ENCODE data around the gene MDC1. TPM values are rescaled to one million over a fixed set of nuclear protein-coding genes. Genes with fewer than 3 reads are reported as not detected.
"Not testable (repeated sequence)": the region's sequence is repeated elsewhere in the genome, so short reads cannot be mapped to it uniquely, and the experiment has no call there.

Gene MDC1
- total and polyA plus RNA-seq, 5 donors from 2014 or later: 1.2 to 32.7 (median 4.8) TPM

GRCh38 chr6:30720738-30721197 is 3.7 kb upstream of the MDC1 start:
- H3K4me3 ChIP-seq (ENCODE audit: low read depth, low read length): peak overlapping the region; percentile 97

GRCh38 chr6:30719791-30720737 is 3.0 kb upstream of the MDC1 start, which contains the start of gene TUBB:
TSS of gene TUBB (plus strand) at chr6:30720352. CDS start at chr6:30720507, 155 bp downstream.
- Histone ChIP-seq H3K9me3 (ENCODE audit: control insufficient read depth in 2 of 2, low read length in 2 of 2) (no peaks in the 10 kb centered on the region), H3K36me3 (ENCODE audit: control insufficient read depth, insufficient read depth, low read length) (peaks cover 24% of the 10 kb centered on the region), H3K4me1 (ENCODE audit: control insufficient read depth, insufficient read depth, low read length, poor library complexity, severe bottlenecking) (peaks cover 49% of the 10 kb centered on the region), H3K27me3 (ENCODE audit: control insufficient read depth, insufficient read depth, low read length) (no peaks in the 10 kb centered on the region), H3K4me3 (ENCODE audit: low read depth, low read length) (peak within 1 kb of the TSS; percentile 97), H3K27ac (ENCODE audit: insufficient read depth, low read length, poor library complexity, severe bottlenecking) (peak within 1 kb of the TSS; percentile 94)
- peak within 1 kb of the TSS; percentile 98 to 99 (median 99) for H3K4me3 Mint-ChIP-seq
- H3K9me3 Mint-ChIP-seq: peaks cover 0 to 1% (median 0%) of the 10 kb centered on the region in 7 donors
- ATAC-seq (ENCODE audit: low read depth in 2 of 2): peak; percentile 64 to 65
- H3K27ac Mint-ChIP-seq: peak within 1 kb of the TSS; percentile 96 to 98 (median 97)
- peak; percentile 92 to 98 (median 94) for DNase-seq
- peaks cover 25% of the 10 kb centered on the region for H3K36me3 Mint-ChIP-seq
- H3K4me1 Mint-ChIP-seq: peaks cover 24 to 73% (median 54%) of the 10 kb centered on the region in 4 donors
- H3K27me3 Mint-ChIP-seq: peaks cover 9% of the 10 kb centered on the region

More at GRCh38 chr6:30720738-30721197, 3.7 kb upstream of the MDC1 start:
- H3K27me3 ChIP-seq (ENCODE audit: control insufficient read depth, insufficient read depth, low read length): no peaks in the 10 kb centered on the region
- Mint-ChIP-seq H3K36me3 (peaks cover 27% of the 10 kb centered on the region), H3K27ac (peak overlapping the region; percentile 96 to 98 (median 97)), H3K9me3 (peaks cover 0 to 1% (median 0%) of the 10 kb centered on the region in 7 donors), H3K27me3 (peaks cover 9% of the 10 kb centered on the region), H3K4me1 (peaks cover 26 to 75% (median 54%) of the 10 kb centered on the region in 4 donors), H3K4me3 (peak overlapping the region; percentile 98 to 99 (median 99))
- H3K27ac ChIP-seq (ENCODE audit: insufficient read depth, low read length, poor library complexity, severe bottlenecking): peak overlapping the region; percentile 94
- no peaks in the 10 kb centered on the region for H3K9me3 ChIP-seq (ENCODE audit: control insufficient read depth in 2 of 2, low read length in 2 of 2)
- peaks cover 31% of the 10 kb centered on the region for H3K36me3 ChIP-seq (ENCODE audit: control insufficient read depth, insufficient read depth, low read length)
- no peak for ATAC-seq (ENCODE audit: low read depth in 2 of 2)
- peaks cover 52% of the 10 kb centered on the region for H3K4me1 ChIP-seq (ENCODE audit: control insufficient read depth, insufficient read depth, low read length, poor library complexity, severe bottlenecking)
- peak; percentile 35 to 80 (median 64) for DNase-seq

- peaks cover 0 to 1% (median 0%) of the 10 kb centered on the region in 7 donors for H3K9me3 Mint-ChIP-seq
- ATAC-seq (ENCODE audit: low read depth in 2 of 2) (no peak), DNase-seq (no peak)
- no peaks in the 10 kb centered on the region for H3K9me3 ChIP-seq (ENCODE audit: control insufficient read depth in 2 of 2, low read length in 2 of 2)
- H3K27ac Mint-ChIP-seq: peak overlapping the region; percentile 96 to 98 (median 97)
- peaks cover 46% of the 10 kb centered on the region for H3K4me1 ChIP-seq (ENCODE audit: control insufficient read depth, insufficient read depth, low read length, poor library complexity, severe bottlenecking)
- peaks cover 22 to 71% (median 50%) of the 10 kb centered on the region in 4 donors for H3K4me1 Mint-ChIP-seq
- peaks cover 26% of the 10 kb centered on the region for H3K36me3 Mint-ChIP-seq
- H3K27me3 ChIP-seq (ENCODE audit: control insufficient read depth, insufficient read depth, low read length): no peaks in the 10 kb centered on the region
- peak overlapping the region; percentile 91 for H3K4me3 ChIP-seq (ENCODE audit: low read depth, low read length)
- H3K27me3 Mint-ChIP-seq: peaks cover 9% of the 10 kb centered on the region
- H3K36me3 ChIP-seq (ENCODE audit: control insufficient read depth, insufficient read depth, low read length): peaks cover 24% of the 10 kb centered on the region
- peak overlapping the region; percentile 98 to 99 (median 99) for H3K4me3 Mint-ChIP-seq
- H3K27ac ChIP-seq (ENCODE audit: insufficient read depth, low read length, poor library complexity, severe bottlenecking): peak overlapping the region; percentile 94
These were observed 2.3 kb upstream of the MDC1 start for GRCh38 chr6:30719356-30719755.

DNA sequence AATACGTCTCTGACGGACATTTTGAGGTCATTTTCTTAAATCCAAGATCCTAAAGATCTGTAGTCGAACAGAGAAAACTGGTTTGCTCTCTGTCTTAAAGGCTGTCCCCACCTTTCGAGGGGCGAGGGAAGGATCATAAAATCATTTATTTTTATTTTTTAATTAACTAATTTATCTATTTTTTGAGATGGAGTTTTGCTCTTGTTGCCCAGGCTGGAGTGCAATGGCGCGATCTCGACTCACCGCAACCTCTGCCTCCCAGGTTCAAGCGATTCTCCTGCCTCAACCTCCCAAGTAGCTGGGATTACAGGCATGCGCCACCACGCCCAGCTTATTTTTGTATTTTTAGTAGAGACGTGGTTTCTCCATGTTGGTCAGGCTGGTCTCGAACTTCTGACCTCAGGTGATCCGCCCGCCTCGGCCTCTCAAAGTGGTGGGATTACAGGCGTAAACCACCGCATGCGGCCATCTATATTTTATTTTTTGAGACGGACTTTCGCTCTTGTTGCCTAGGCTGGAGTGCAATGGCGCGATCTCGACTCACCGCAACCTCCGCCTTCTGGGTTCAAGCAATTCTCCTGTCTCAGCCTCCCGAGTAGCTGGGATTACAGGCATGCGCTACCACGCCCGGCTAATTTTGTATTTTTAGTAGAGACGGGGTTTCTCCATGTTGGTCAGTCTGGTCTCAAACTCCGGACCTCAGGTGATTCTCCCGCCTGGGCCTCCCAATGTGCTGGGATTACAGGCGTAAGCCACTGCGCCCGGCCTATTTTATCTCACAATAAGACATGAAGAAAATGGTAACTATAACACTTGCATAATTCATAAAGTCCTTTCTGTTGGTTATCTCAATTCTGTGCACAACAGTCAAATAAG is 1.0 kb upstream of the MDC1 start:
- ATAC-seq (ENCODE audit: low read depth in 2 of 2); H3K9me3 Mint-ChIP-seq; H3K9me3 ChIP-seq (ENCODE audit: control insufficient read depth in 2 of 2, low read length in 2 of 2); H3K27me3 Mint-ChIP-seq; H3K27me3 ChIP-seq (ENCODE audit: control insufficient read depth, insufficient read depth, low read length); DNase-seq: not testable (repeated sequence)
- H3K36me3 Mint-ChIP-seq: peaks cover 23% of the 10 kb centered on the region
- Histone ChIP-seq H3K36me3 (ENCODE audit: control insufficient read depth, insufficient read depth, low read length) (peaks cover 24% of the 10 kb centered on the region), H3K4me3 (ENCODE audit: low read depth, low read length) (peak overlapping the region; percentile 92), H3K4me1 (ENCODE audit: control insufficient read depth, insufficient read depth, low read length, poor library complexity, severe bottlenecking) (peaks cover 43% of the 10 kb centered on the region), H3K27ac (ENCODE audit: insufficient read depth, low read length, poor library complexity, severe bottlenecking) (peak overlapping the region; percentile 92)
- H3K4me3 Mint-ChIP-seq: peak overlapping the region; percentile 93 to 98 (median 98)
- H3K27ac Mint-ChIP-seq: peak overlapping the region; percentile 98 to 100 (median 100)
- H3K4me1 Mint-ChIP-seq: peaks cover 22 to 67% (median 48%) of the 10 kb centered on the region in 4 donors

DNA sequence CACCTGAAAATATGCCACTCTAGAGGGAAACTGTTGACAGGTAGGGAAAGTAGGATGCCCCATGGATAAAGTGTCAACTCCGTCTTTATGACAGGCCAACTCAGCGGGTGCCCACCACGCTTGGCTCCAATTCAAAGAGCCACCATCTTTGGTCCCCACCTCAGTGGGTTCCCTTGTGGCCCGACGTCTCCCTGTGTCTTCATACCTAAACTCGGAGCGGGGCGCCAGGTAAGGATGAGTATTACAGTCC is 277 bp downstream of the MDC1 start:
- H3K36me3 Mint-ChIP-seq: peaks cover 29% of the 10 kb centered on the region
- DNase-seq (no peak), ATAC-seq (ENCODE audit: low read depth in 2 of 2) (no peak)
- Histone ChIP-seq H3K36me3 (ENCODE audit: control insufficient read depth, insufficient read depth, low read length) (peaks cover 32% of the 10 kb centered on the region), H3K9me3 (ENCODE audit: control insufficient read depth in 2 of 2, low read length in 2 of 2) (no peaks in the 10 kb centered on the region), H3K4me1 (ENCODE audit: control insufficient read depth, insufficient read depth, low read length, poor library complexity, severe bottlenecking) (peaks cover 31% of the 10 kb centered on the region), H3K27me3 (ENCODE audit: control insufficient read depth, insufficient read depth, low read length) (no peaks in the 10 kb centered on the region), H3K27ac (ENCODE audit: insufficient read depth, low read length, poor library complexity, severe bottlenecking) (peak overlapping the region; percentile 92), H3K4me3 (ENCODE audit: low read depth, low read length) (peak overlapping the region; percentile 76)
- H3K9me3 Mint-ChIP-seq: peaks cover 0 to 1% (median 0%) of the 10 kb centered on the region in 7 donors
- peak overlapping the region; percentile 98 to 100 (median 100) for H3K27ac Mint-ChIP-seq
- peaks cover 9% of the 10 kb centered on the region for H3K27me3 Mint-ChIP-seq
- H3K4me3 Mint-ChIP-seq: peak overlapping the region; percentile 93 to 98 (median 98)
- H3K4me1 Mint-ChIP-seq: peaks cover 15 to 68% (median 50%) of the 10 kb centered on the region in 4 donors

DNA sequence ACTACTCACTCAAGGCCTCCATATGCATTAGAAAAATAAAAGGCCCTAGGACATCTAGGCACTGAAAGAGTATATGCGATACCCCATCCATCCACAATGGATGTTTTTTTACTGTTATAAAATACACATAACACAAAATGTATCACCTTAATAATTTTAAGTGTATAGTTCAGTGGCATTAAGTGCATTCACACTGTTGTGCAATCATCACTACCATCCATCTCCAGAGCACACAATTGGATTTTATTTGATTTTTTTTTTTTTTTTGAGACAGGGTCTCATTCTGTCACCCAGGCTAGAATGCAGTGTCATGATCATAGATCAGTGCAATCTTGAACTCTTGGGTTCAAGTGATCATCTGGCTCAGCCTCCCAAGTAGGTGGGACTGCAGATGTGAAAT is 2.8 kb downstream of the MDC1 start:
- H3K9me3 Mint-ChIP-seq: peaks cover 0 to 1% (median 0%) of the 10 kb centered on the region in 7 donors
- peaks cover 9 to 57% (median 41%) of the 10 kb centered on the region in 4 donors for H3K4me1 Mint-ChIP-seq
- Histone ChIP-seq H3K27me3 (ENCODE audit: control insufficient read depth, insufficient read depth, low read length) (no peaks in the 10 kb centered on the region), H3K4me1 (ENCODE audit: control insufficient read depth, insufficient read depth, low read length, poor library complexity, severe bottlenecking) (peaks cover 21% of the 10 kb centered on the region), H3K9me3 (ENCODE audit: control insufficient read depth in 2 of 2, low read length in 2 of 2) (no peaks in the 10 kb centered on the region), H3K27ac (ENCODE audit: insufficient read depth, low read length, poor library complexity, severe bottlenecking) (no peak overlapping the region), H3K4me3 (ENCODE audit: low read depth, low read length) (no peak overlapping the region), H3K36me3 (ENCODE audit: control insufficient read depth, insufficient read depth, low read length) (peaks cover 41% of the 10 kb centered on the region)
- no peak for DNase-seq
- peaks cover 45% of the 10 kb centered on the region for H3K36me3 Mint-ChIP-seq
- no peak overlapping the region for H3K27ac Mint-ChIP-seq
- no peak for ATAC-seq (ENCODE audit: low read depth in 2 of 2)
- no peaks in the 10 kb centered on the region for H3K27me3 Mint-ChIP-seq
- H3K4me3 Mint-ChIP-seq: no peak overlapping the region

DNA sequence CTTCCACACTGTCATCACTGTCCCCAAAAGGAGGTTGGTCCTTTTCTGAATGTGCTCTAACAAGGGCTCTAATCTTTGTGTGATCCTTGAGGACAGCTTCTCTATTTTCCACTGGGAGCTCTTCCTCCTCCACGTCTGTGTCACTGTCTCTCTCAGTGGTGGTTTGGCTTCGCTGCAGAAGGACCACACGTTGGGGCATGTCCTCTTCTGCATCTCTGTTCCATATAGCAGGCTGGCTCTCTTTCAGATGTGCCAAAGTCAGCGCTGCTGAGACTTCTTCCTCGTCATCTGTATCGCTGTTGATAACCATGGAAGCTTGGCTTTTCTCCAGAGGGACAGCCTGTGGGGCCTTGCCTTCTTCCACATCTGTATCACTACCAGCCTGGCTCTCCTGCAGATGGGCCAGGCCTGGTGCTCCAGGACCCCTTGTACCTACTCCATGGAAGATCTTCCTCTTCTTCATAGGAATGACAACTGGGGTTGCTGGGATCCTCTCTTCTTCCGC is 4.6 kb downstream of the MDC1 start:
- Mint-ChIP-seq H3K27ac (peak overlapping the region; percentile 44 to 84 (median 79)), H3K36me3 (peaks cover 53% of the 10 kb centered on the region), H3K4me1 (peaks cover 11 to 48% (median 33%) of the 10 kb centered on the region in 4 donors), H3K27me3 (no peaks in the 10 kb centered on the region), H3K9me3 (no peaks in the 10 kb centered on the region), H3K4me3 (no peak overlapping the region)
- DNase-seq (no peak), ATAC-seq (ENCODE audit: low read depth in 2 of 2) (no peak)
- Histone ChIP-seq H3K27ac (ENCODE audit: insufficient read depth, low read length, poor library complexity, severe bottlenecking) (no peak overlapping the region), H3K36me3 (ENCODE audit: control insufficient read depth, insufficient read depth, low read length) (peaks cover 46% of the 10 kb centered on the region), H3K27me3 (ENCODE audit: control insufficient read depth, insufficient read depth, low read length) (no peaks in the 10 kb centered on the region), H3K9me3 (ENCODE audit: control insufficient read depth in 2 of 2, low read length in 2 of 2) (no peaks in the 10 kb centered on the region), H3K4me3 (ENCODE audit: low read depth, low read length) (no peak overlapping the region), H3K4me1 (ENCODE audit: control insufficient read depth, insufficient read depth, low read length, poor library complexity, severe bottlenecking) (peaks cover 11% of the 10 kb centered on the region)
